GM12878 (cell line): Measurements from ENCODE around the gene RYR2. TPM values are rescaled to one million over a fixed set of nuclear protein-coding genes. Genes with fewer than 3 reads are reported as not detected.

Source experiments
- ATAC-seq: fragments of 200-7000 bp; cut with Tn5 transposase; 3 replicates; pipeline ENCODE4 v1.9.1; 2020; ENCODE audit warnings: mild to moderate bottlenecking, moderate library complexity
- BruUV-seq: library from RNA; stranded (reverse); fragments of 400-500 nt; replicated peaks from 2 replicates; lab custom pipeline; 2021; lab: Mats Ljungman, UMichigan
- CTCF ChIA-PET: fragments of 300-600 bp; sonication (Branson Sonifier 250); formaldehyde crosslinking; extraction: SDS; loops from one replicate; lab custom pipeline; 2021; ENCODE audit warnings: inconsistent platforms; lab: Yijun Ruan, JAX
- POLR2A ChIA-PET: fragments of 350-600 bp; formaldehyde crosslinking; extraction: SDS; loops from one replicate; lab custom pipeline; 2021; ENCODE audit warnings: inconsistent platforms; lab: Charles Lee
- RAD21 ChIA-PET: fragments of 300-600 bp; sonication (Branson Sonifier 250); formaldehyde crosslinking; loops from one replicate; lab custom pipeline; 2023; ENCODE audit warnings: antibody characterized with exemption; ENCODE audit not compliant: unreplicated experiment; lab: Charles Lee
- SMC1A ChIA-PET: fragments of 300-600 bp; sonication (Branson Sonifier 250); formaldehyde crosslinking; loops from one replicate; lab custom pipeline; 2023; ENCODE audit not compliant: unreplicated experiment, uncharacterized antibody; lab: Charles Lee
- DNase-seq: peaks from one replicate; pipeline ENCODE4 v3.0.0-alpha.2; 2011; ENCODE audit warnings: low read depth, low spot score
- FAIRE-seq: peaks from 3 replicates; lab custom pipeline; 2011; peaks lifted over from hg19 to GRCh38; lab: Jason Lieb, UNC
- H2AFZ ChIP-seq: 2 replicates; pipeline ENCODE4 v1.6.0; 2011; ENCODE audit warnings: low read depth, low read length, control low read depth; ENCODE audit not compliant: control insufficient read depth
- H3K27ac ChIP-seq: 2 replicates; pipeline ENCODE4 v1.5.1; 2011; ENCODE audit warnings: control low read depth; ENCODE audit not compliant: control insufficient read depth, insufficient read depth
- H3K27me3 ChIP-seq, 2 experiments: replicated peaks in 1 of 2; 2 replicates each; pipeline versions ENCODE4 v1.6.0 to v1.6.1; 2011; ENCODE audit warnings: low read length in 1 of 2; ENCODE audit not compliant: control insufficient read depth in 2 of 2, insufficient read depth in 2 of 2
- H3K36me3 ChIP-seq, 2 experiments: 2 replicates each; pipeline ENCODE4 v1.5.1; 2011; ENCODE audit warnings: low read length in 1 of 2; ENCODE audit not compliant: control insufficient read depth in 2 of 2, insufficient read depth in 2 of 2
- H3K4me1 ChIP-seq: 2 replicates; pipeline ENCODE4 v1.6.1; 2011; ENCODE audit warnings: mild to moderate bottlenecking, low read length, moderate library complexity, mixed read lengths; ENCODE audit not compliant: control insufficient read depth, insufficient read depth
- H3K4me2 ChIP-seq: 2 replicates; pipeline ENCODE4 v1.6.0; 2011; ENCODE audit warnings: control low read depth; ENCODE audit not compliant: control insufficient read depth, insufficient read depth
- H3K4me3 ChIP-seq: fragments of 200-600 bp; sonication (generic); 2 replicates; pipeline ENCODE4 v1.5.1; 2016
- H3K79me2 ChIP-seq: 2 replicates; pipeline ENCODE4 v1.6.0; 2011; ENCODE audit warnings: low read length; ENCODE audit not compliant: control insufficient read depth, insufficient read depth
- H3K9ac ChIP-seq: 2 replicates; pipeline ENCODE4 v1.8.0; 2011; ENCODE audit warnings: low read length, control low read depth, mixed read lengths; ENCODE audit not compliant: control insufficient read depth, insufficient read depth
- H3K9me3 ChIP-seq: replicated peaks from 3 replicates; pipeline ENCODE4 v1.5.1; 2011; ENCODE audit warnings: mild to moderate bottlenecking, low read length; ENCODE audit not compliant: control insufficient read depth, insufficient read depth
- H4K20me1 ChIP-seq: 2 replicates; pipeline ENCODE4 v1.6.0; 2011; ENCODE audit not compliant: control insufficient read depth, insufficient read depth
- EED ChIP-seq: sonication (generic); IDR thresholded peaks from 2 replicates; pipeline ENCODE4 v1.6.1; 2016; ENCODE audit warnings: antibody characterized with exemption, low read depth
- EP300 ChIP-seq, 2 experiments: fragments of 150-350 bp in 1 of 2; IDR thresholded peaks; 2 replicates each; pipeline ENCODE4 v1.6.1; 2011 to 2012; ENCODE audit warnings: low read depth in 2 of 2, low read length in 2 of 2, borderline replicate concordance in 1 of 2, improper control_type of control experiment in 1 of 2, inconsistent platforms in 1 of 2; ENCODE audit not compliant: control insufficient read depth in 1 of 2
- HDGF ChIP-seq: fragments of 450-650 bp; IDR thresholded peaks from 2 replicates; pipeline ENCODE4 v1.6.1; 2016; ENCODE audit warnings: antibody characterized with exemption
- HSF1 ChIP-seq: fragments of 150-350 bp; IDR thresholded peaks from 2 replicates; pipeline ENCODE4 v1.6.1; 2014; ENCODE audit warnings: mild to moderate bottlenecking, low read depth, low read length
- MTA3 ChIP-seq: IDR thresholded peaks from 2 replicates; pipeline ENCODE4 v1.6.1; 2012; ENCODE audit warnings: low read length, inconsistent platforms, borderline replicate concordance
- NFYA ChIP-seq: IDR thresholded peaks from 2 replicates; pipeline ENCODE4 v1.6.1; 2011; ENCODE audit warnings: low read depth, mild to moderate bottlenecking, low read length, improper control_type of control experiment, borderline replicate concordance
- NFYB ChIP-seq: IDR thresholded peaks from 2 replicates; pipeline ENCODE4 v1.6.1; 2011; ENCODE audit warnings: low read depth, mild to moderate bottlenecking, low read length, improper control_type of control experiment, moderate library complexity; ENCODE audit not compliant: insufficient read depth
- NR2C2 ChIP-seq: IDR thresholded peaks from 2 replicates; pipeline ENCODE4 v1.6.1; 2011; ENCODE audit warnings: borderline replicate concordance, low read depth; ENCODE audit not compliant: control insufficient read depth, insufficient read length
- PML ChIP-seq: IDR thresholded peaks from 2 replicates; pipeline ENCODE4 v1.6.1; 2012; ENCODE audit warnings: low read length, inconsistent platforms
- SRF ChIP-seq, 2 experiments: IDR thresholded peaks; 2 replicates each; pipeline ENCODE4 v1.6.1; 2011; ENCODE audit warnings: low read depth in 2 of 2, low read length in 2 of 2, mild to moderate bottlenecking in 1 of 2, moderate library complexity in 1 of 2
- STAT1 ChIP-seq: fragments of 450-650 bp; conservative IDR thresholded peaks from 2 replicates; pipeline ENCODE4 v1.6.1; 2014; ENCODE audit warnings: antibody characterized with exemption, mild to moderate bottlenecking
- YY1 ChIP-seq: IDR thresholded peaks from 2 replicates; pipeline ENCODE4 v1.6.1; 2011; ENCODE audit warnings: low read depth, mild to moderate bottlenecking, low read length
- ZNF384 ChIP-seq: IDR thresholded peaks from 2 replicates; pipeline ENCODE4 v1.6.1; 2012; ENCODE audit warnings: low read depth, mild to moderate bottlenecking, low read length, improper control_type of control experiment, borderline replicate concordance
- WGBS: methylation state at CpG from one replicate; pipeline ENCODE4 v1.1.6; 2016; ENCODE audit warnings: low lambda C conversion rate; ENCODE audit not compliant: insufficient replicate concordance, insufficient coverage; ENCODE audit errors: missing lambda C conversion rate; 5-methylcytosine and 5-hydroxymethylcytosine counted together
- in situ Hi-C: fragments of 300-500 bp; cut with MboI; formaldehyde crosslinking; loops from 9 replicates; pipeline ENCODE4 v1.14.3; 2018; ENCODE audit warnings: mixed read lengths
- intact Hi-C: fragments of 100-400 bp; cut with micrococcal nuclease; formaldehyde crosslinking; loops from one replicate; pipeline ENCODE4 v1.14.2; 2022; ENCODE audit not compliant: unreplicated experiment
- polyA plus RNA-seq, 11 experiments: library from polyadenylated mRNA; depleted of rRNA in 4 of 11; unstranded in 6 of 11; stranded (reverse) in 5 of 11; fragments of >200 nt; fragmentation: Nextera tagmentation in 4 of 11; fragmentation: Illumina TruSeq in 1 of 11; extraction: Ambion mirVana in 4 of 11; extraction: Trizol in 1 of 11; gene quantifications; 1 replicate in 1 of 11; 2 replicates in 10 of 11; pipeline versions ENCODE4 v1.2.1 to v1.2.3, GENCODE V29; 2011 to 2016; ENCODE audit warnings: inconsistent platforms in 2 of 11, missing spikeins in 2 of 11, low read depth in 1 of 11
- total RNA-seq, 4 experiments: library from RNA; depleted of rRNA in 3 of 4; stranded (reverse); fragments of >200 nt in 3 of 4; fragmentation: Illumina TruSeq in 1 of 4; extraction: Trizol in 1 of 4; gene quantifications; 2 replicates each; pipeline versions ENCODE4 v1.2.1 to v1.2.3, GENCODE V29; 2013 to 2021

The RYR2 gene
- total and polyA plus RNA-seq, 10 of the 15 experiments (the other 5 are each of a cell fraction or from before 2014, with no cell fraction given) = 0.01 to 0.04 TPM; not detected in 8

DNA sequence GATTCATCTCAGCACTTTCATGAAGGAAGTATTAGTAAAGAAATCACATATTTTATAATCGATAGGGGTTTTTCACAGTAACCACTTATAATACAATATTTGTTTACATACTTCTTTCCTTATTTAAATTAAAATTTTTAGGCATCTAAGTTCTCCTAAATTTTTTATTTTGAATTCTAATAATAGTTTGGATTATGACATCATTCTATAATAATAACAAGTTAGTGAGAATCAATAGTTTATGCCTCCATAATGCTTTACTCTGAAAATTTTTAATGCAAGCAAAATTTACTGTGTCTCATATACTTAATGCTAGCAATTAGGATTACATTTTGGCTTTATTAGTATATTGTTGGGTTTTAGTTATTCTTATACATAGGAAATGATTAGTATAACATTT is 596.6 kb downstream of the RYR2 start (continued):
- TF ChIP-seq PML = no peak
- no peak for TF ChIP-seq SRF (IDR thresholded peaks at IDR 0.05; ENCODE audit: low read depth in 2 of 2, low read length in 2 of 2)
- TF ChIP-seq YY1 = no peak
- TF ChIP-seq STAT1 = no peak
- no peak for TF ChIP-seq EP300 (IDR thresholded peaks at IDR 0.05; ENCODE audit: borderline replicate concordance in 1 of 2, control insufficient read depth in 1 of 2, low read depth in 2 of 2, low read length in 2 of 2)
- TF ChIP-seq ZNF384 = no peak
- TF ChIP-seq HSF1 = no peak
- TF ChIP-seq NFYB = no peak
- TF ChIP-seq NR2C2 = no peak
- no peak for TF ChIP-seq HDGF
- no peak for TF ChIP-seq MTA3

DNA sequence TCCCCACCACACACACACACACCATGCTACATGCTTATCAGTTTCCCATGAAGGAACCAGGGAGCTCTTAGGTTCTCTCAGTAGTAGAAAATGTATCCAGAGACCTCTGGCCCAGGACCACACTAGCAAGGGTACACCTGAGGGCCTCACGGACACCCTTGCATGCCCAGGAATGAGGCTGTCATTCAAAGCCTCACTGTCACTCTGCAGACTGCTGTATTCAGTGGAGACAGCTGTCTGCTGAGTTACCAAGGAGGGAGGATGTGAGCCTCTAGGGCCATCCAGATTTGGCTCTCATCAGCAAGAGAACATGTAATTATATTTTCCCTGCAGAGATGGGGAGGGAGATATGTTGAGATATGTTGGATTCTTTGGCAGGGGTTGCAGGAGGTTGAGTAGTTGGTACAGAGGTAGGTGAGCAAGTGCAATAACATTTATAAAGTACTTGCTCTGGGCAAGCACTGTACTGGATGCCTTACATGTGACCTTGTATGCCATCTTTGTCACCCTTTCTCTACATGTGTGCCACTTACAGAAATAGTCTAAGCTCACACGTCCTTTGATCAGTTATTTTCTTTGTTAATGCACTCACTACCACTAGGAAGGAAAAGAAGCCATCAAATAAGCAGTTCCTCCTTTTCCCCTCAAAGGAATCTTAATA is 598.2 kb downstream of the RYR2 start:
- ChIA-PET RAD21 (no interaction called here), CTCF (interaction anchor here (1.2 kb wide), 1 partner anchor 12 kb away, joined by 3 read pairs; no protein-coding TSS in a partner anchor)
- H3K27me3 ChIP-seq = no peaks in the 10 kb centered on the region; a peak in 1 of 4 replicates

More for the DNA sequence above, 598.2 kb downstream of the RYR2 start:
- Histone ChIP-seq H2AFZ (no peak overlapping the region), H3K4me3 (no peak overlapping the region), H3K4me1 (no peaks in the 10 kb centered on the region), H3K9ac (no peak overlapping the region), H3K36me3 (no peaks in the 10 kb centered on the region), H3K4me2 (no peak overlapping the region), H3K27ac (no peak overlapping the region), H4K20me1 (no peaks in the 10 kb centered on the region), H3K9me3 (no peaks in the 10 kb centered on the region), H3K79me2 (no peaks in the 10 kb centered on the region)
- ChIA-PET POLR2A (no interaction called here), SMC1A (no interaction called here)
- 3% methylated on average over 2 of the region's 2 CpGs for WGBS
- no peak for FAIRE-seq
- intact Hi-C loops = no loop called here
- no peak for ATAC-seq
- no TSS peak for BruUV-seq
- TF ChIP-seq EED = no peak
- no peak for TF ChIP-seq NFYA
- DNase-seq = no peak
- in situ Hi-C loops = no loop called here
